A549 (cell line): ENCODE data around the gene DLG2. TPM values are rescaled to one million over a fixed set of nuclear protein-coding genes. Genes with fewer than 3 reads are reported as not detected.
"Not testable (repeated sequence)": the region's sequence is repeated elsewhere in the genome, so short reads cannot be mapped to it uniquely, and the experiment has no call there.

Experiments used
- ATAC-seq, 2 experiments: fragments of 200-7000 bp in 1 of 2; fragments of >200 bp in 1 of 2; cut with Nextera tagmentation in 1 of 2; cut with Tn5 transposase in 1 of 2; 3 replicates each; pipeline versions ENCODE4 v1.8.0 to v1.9.1; 2018 to 2020; ENCODE audit warnings: mild to moderate bottlenecking in 1 of 2, moderate library complexity in 1 of 2
- CTCF ChIA-PET: fragments of 300-600 bp; sonication (Branson Sonifier 250); formaldehyde crosslinking; extraction: SDS; loops from one replicate; lab custom pipeline; 2021; ENCODE audit warnings: antibody characterized with exemption, inconsistent platforms; lab: Yijun Ruan, JAX
- POLR2A ChIA-PET: fragments of 350-600 bp; formaldehyde crosslinking; extraction: SDS; loops from one replicate; lab custom pipeline; 2021; ENCODE audit warnings: antibody characterized with exemption, inconsistent platforms; lab: Yijun Ruan, JAX
- DNase-seq, 2 experiments: peaks; one replicate each; pipeline versions ENCODE4 v3.0.0 to v3.0.0-alpha.2; 2011 to 2016; ENCODE audit warnings: low read depth in 1 of 2, low spot score in 1 of 2
- FAIRE-seq: peaks from 2 replicates; lab custom pipeline; 2011; peaks lifted over from hg19 to GRCh38; lab: Jason Lieb, UNC
- H3K27ac ChIP-seq, 2 experiments: fragments of >200 bp; sonication (Bioruptor Twin); formaldehyde crosslinking; 3 replicates each; pipeline ENCODE4 v1.5.1; 2016 to 2017
- H3K4me1 ChIP-seq: fragments of >200 bp; sonication (Bioruptor Twin); formaldehyde crosslinking; 3 replicates; pipeline ENCODE4 v1.6.1; 2016
- H3K4me2 ChIP-seq: fragments of >200 bp; sonication (Bioruptor Twin); formaldehyde crosslinking; 3 replicates; pipeline ENCODE4 v1.6.1; 2016
- H3K4me3 ChIP-seq: fragments of >200 bp; sonication (Bioruptor Twin); formaldehyde crosslinking; 3 replicates; pipeline ENCODE4 v1.5.1; 2016
- H3K9me3 ChIP-seq: fragments of >200 bp; sonication (Bioruptor Twin); formaldehyde crosslinking; 3 replicates; pipeline ENCODE4 v1.6.1; 2016
- BHLHE40 ChIP-seq: IDR thresholded peaks from 2 replicates; pipeline ENCODE4 v1.6.1; 2012; ENCODE audit warnings: low read depth, low read length, inconsistent platforms
- CBX8 ChIP-seq: fragments of 200-600 bp; sonication (generic); IDR thresholded peaks from 2 replicates; pipeline ENCODE4 v1.6.1; 2016
- CEBPB ChIP-seq, 2 experiments: fragments of >200 bp in 1 of 2; sonication (Bioruptor Twin) in 1 of 2; formaldehyde crosslinking in 1 of 2; IDR thresholded peaks; 2 replicates each; pipeline ENCODE4 v1.6.1; 2012 to 2016
- CHD4 ChIP-seq: fragments of 200-600 bp; sonication (generic); IDR thresholded peaks from 2 replicates; pipeline ENCODE4 v1.6.1; 2016; ENCODE audit warnings: antibody characterized with exemption, mild to moderate bottlenecking, borderline replicate concordance
- EHF ChIP-seq: fragments of 250-450 bp; sonication (Bioruptor Pico); IDR thresholded peaks from 2 replicates; pipeline ENCODE4 v1.5.0; 2020; ENCODE audit warnings: mild to moderate bottlenecking
- EP300 ChIP-seq, 2 experiments: fragments of >200 bp; sonication (Bioruptor Twin); formaldehyde crosslinking; IDR thresholded peaks; 2 replicates in 1 of 2; 3 replicates in 1 of 2; pipeline ENCODE4 v1.6.1; 2016 to 2017
- FOSB ChIP-seq: fragments of 250-450 bp; sonication (Bioruptor Pico); IDR thresholded peaks from 2 replicates; pipeline ENCODE4 v1.5.0; 2020; ENCODE audit warnings: mild to moderate bottlenecking, moderate library complexity
- FOXS1 ChIP-seq: fragments of 250-450 bp; sonication (Bioruptor Pico); IDR thresholded peaks from 2 replicates; pipeline ENCODE4 v1.5.0; 2020; ENCODE audit warnings: mild to moderate bottlenecking, moderate library complexity
- HES2 ChIP-seq: fragments of >200 bp; sonication (Bioruptor Twin); formaldehyde crosslinking; IDR thresholded peaks from 2 replicates; pipeline ENCODE4 v1.6.1; 2016
- HMGXB4 ChIP-seq: fragments of 250-450 bp; sonication (Bioruptor Pico); IDR thresholded peaks from 2 replicates; pipeline ENCODE4 v1.5.0; 2021; ENCODE audit warnings: mild to moderate bottlenecking, moderate library complexity, borderline replicate concordance
- HOXA7 ChIP-seq: fragments of 250-450 bp; sonication (Bioruptor Pico); IDR thresholded peaks from 2 replicates; pipeline ENCODE4 v1.5.0; 2020; ENCODE audit warnings: mild to moderate bottlenecking, moderate library complexity
- JUNB ChIP-seq: fragments of >200 bp; sonication (Bioruptor Twin); formaldehyde crosslinking; IDR thresholded peaks from 2 replicates; pipeline ENCODE4 v1.6.1; 2016
- MAX ChIP-seq: IDR thresholded peaks from 2 replicates; pipeline ENCODE4 v1.6.1; 2012
- NFE2L2 ChIP-seq: fragments of 150-350 bp; conservative IDR thresholded peaks from 2 replicates; pipeline ENCODE4 v1.6.1; 2014; ENCODE audit warnings: low read length
- NPAS2 ChIP-seq: fragments of 250-450 bp; sonication (Bioruptor Pico); IDR thresholded peaks from 2 replicates; pipeline ENCODE4 v1.8.0; 2022; ENCODE audit warnings: mild to moderate bottlenecking, moderate library complexity, borderline replicate concordance
- PHF8 ChIP-seq: fragments of 200-600 bp; sonication (generic); IDR thresholded peaks from 2 replicates; pipeline ENCODE4 v1.6.1; 2016; ENCODE audit warnings: low read depth, mild to moderate bottlenecking, antibody characterized with exemption, moderate library complexity, borderline replicate concordance
- POLR2AphosphoS2 ChIP-seq: conservative IDR thresholded peaks from 2 replicates; pipeline ENCODE4 v1.6.1; 2012; ENCODE audit warnings: low read length, improper control_type of control experiment, inconsistent platforms
- WGBS: methylation state at CpG from one replicate; pipeline ENCODE4 v1.1.6; 2017; ENCODE audit errors: missing lambda C conversion rate; 5-methylcytosine and 5-hydroxymethylcytosine counted together
- polyA plus RNA-seq, 4 experiments: library from polyadenylated mRNA; depleted of rRNA in 3 of 4; stranded (reverse); fragments of >200 nt; fragmentation: RNase III in 1 of 4; extraction: RNeasy Plus Mini Kit Qiagen cat#74134 plus additional on column Dnase treatment in 1 of 4; gene quantifications; 2 replicates in 3 of 4; 3 replicates in 1 of 4; pipeline ENCODE4 v1.2.3, GENCODE V29; 2011 to 2017
- TF ChIP-seq, protein P1 (sequence below): IDR thresholded peaks from 2 replicates; pipeline ENCODE4 v1.6.1; 2012; ENCODE audit warnings: low read depth, borderline replicate concordance
- TF ChIP-seq, protein P2 (sequence below): fragments of 200-600 bp; sonication (generic); IDR thresholded peaks from 2 replicates; pipeline ENCODE4 v1.6.1; 2016; ENCODE audit warnings: antibody characterized with exemption, mild to moderate bottlenecking, moderate library complexity

Gene DLG2
- polyA plus RNA-seq, 2 of the 4 experiments (the other 2 are of a cell fraction) = 0.26 to 0.79 TPM

GRCh38 chr11:85231588-85231987 lies 395.6 kb downstream of the DLG2 start (continued):
- TF ChIP-seq MAX (no peak), CBX8 (no peak), POLR2AphosphoS2 (no peak)

DNA sequence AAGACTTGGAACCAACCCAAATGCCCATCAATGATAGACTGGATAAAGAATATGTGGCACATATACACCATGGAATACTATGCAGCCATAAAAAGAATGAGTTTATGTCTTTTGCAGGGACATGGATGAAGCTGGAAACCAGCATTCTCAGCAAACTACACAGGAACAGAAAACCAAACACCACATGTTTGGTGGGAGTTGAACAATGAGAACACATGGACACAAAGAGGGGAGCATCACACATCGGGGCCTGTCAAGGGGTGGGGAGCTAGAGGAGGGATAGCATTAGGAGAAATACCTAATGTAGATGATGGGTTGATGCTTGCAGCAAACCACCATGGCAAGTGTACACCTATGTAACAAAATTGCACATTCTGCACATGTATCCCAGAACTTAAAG lies 397.4 kb downstream of the DLG2 start:
- H3K4me3 ChIP-seq, POLR2A ChIA-PET, ATAC-seq, H3K27ac ChIP-seq, H3K4me1 ChIP-seq, H3K4me2 ChIP-seq, FAIRE-seq, DNase-seq, CTCF ChIA-PET, H3K9me3 ChIP-seq: not testable (repeated sequence)
- 18% methylated on average over 1 of the region's 1 CpG for WGBS

DNA sequence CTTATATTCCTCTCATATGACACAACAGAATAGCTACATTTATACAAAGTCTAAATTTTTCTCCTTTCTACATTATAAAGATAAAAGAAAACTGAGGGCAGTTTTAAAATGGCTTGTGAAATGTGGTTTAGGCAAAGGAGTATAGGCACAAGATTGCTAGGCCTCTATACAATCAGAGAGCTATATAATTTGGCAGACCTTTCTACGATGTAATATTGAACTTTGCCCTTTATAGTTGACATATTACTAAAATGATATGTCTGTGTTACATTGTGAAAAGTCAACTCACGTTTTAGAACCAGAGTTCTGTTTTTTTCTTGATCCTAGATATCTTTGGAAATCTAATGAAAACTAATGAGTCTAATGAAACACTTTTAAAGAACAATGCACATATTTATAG lies 430.2 kb downstream of the DLG2 start:
- TF ChIP-seq HMGXB4 (CRISPR knock-in tag) (no peak), NFE2L2 (no peak), JUNB (no peak), FOXS1 (CRISPR knock-in tag) (no peak), EHF (no peak), CHD4 (no peak), MAX (no peak), BHLHE40 (no peak), HES2 (no peak), HOXA7 (CRISPR knock-in tag) (no peak), FOSB (CRISPR knock-in tag) (no peak), PHF8 (no peak), NPAS2 (CRISPR knock-in tag) (no peak), EP300 (IDR thresholded peaks at IDR 0.05) (no peak), CEBPB (IDR thresholded peaks at IDR 0.05) (no peak)
- TF ChIP-seq, protein P1, sequence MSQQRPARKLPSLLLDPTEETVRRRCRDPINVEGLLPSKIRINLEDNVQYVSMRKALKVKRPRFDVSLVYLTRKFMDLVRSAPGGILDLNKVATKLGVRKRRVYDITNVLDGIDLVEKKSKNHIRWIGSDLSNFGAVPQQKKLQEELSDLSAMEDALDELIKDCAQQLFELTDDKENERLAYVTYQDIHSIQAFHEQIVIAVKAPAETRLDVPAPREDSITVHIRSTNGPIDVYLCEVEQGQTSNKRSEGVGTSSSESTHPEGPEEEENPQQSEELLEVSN = no peak
- TF ChIP-seq, protein P2, sequence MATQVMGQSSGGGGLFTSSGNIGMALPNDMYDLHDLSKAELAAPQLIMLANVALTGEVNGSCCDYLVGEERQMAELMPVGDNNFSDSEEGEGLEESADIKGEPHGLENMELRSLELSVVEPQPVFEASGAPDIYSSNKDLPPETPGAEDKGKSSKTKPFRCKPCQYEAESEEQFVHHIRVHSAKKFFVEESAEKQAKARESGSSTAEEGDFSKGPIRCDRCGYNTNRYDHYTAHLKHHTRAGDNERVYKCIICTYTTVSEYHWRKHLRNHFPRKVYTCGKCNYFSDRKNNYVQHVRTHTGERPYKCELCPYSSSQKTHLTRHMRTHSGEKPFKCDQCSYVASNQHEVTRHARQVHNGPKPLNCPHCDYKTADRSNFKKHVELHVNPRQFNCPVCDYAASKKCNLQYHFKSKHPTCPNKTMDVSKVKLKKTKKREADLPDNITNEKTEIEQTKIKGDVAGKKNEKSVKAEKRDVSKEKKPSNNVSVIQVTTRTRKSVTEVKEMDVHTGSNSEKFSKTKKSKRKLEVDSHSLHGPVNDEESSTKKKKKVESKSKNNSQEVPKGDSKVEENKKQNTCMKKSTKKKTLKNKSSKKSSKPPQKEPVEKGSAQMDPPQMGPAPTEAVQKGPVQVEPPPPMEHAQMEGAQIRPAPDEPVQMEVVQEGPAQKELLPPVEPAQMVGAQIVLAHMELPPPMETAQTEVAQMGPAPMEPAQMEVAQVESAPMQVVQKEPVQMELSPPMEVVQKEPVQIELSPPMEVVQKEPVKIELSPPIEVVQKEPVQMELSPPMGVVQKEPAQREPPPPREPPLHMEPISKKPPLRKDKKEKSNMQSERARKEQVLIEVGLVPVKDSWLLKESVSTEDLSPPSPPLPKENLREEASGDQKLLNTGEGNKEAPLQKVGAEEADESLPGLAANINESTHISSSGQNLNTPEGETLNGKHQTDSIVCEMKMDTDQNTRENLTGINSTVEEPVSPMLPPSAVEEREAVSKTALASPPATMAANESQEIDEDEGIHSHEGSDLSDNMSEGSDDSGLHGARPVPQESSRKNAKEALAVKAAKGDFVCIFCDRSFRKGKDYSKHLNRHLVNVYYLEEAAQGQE = no peak
- no peak overlapping the region for H3K4me3 ChIP-seq
- H3K4me1 ChIP-seq = 0 out of 3 replicates have a peak, but pooled peaks cover 3% of the 10 kb centered on the region
- H3K27ac ChIP-seq = no peak overlapping the region
- ATAC-seq = no peak
- no peak for FAIRE-seq
- DNase-seq = no peak
- H3K4me2 ChIP-seq = no peak overlapping the region
- POLR2A ChIA-PET = no interaction called here
- peaks cover 4% of the 10 kb centered on the region; the same call in 1 of the 3 replicates for H3K9me3 ChIP-seq
- 0% methylated on average over 2 of the region's 2 CpGs for WGBS
- CTCF ChIA-PET = no interaction called here
